Stimulated activated CD8-positive, alpha-beta memory T cell treated with anti-CD3 and anti-CD28 coated beads, Interleukin-7, amount 100 ng/mL, for 24 hours (primary cell): ENCODE results near the gene EPGN.

ENCODE experiments used
- DNase-seq: peaks from one replicate; pipeline ENCODE4 v3.0.0-alpha.2; 2020; ENCODE audit warnings: low read depth

EPGN gene

DNA sequence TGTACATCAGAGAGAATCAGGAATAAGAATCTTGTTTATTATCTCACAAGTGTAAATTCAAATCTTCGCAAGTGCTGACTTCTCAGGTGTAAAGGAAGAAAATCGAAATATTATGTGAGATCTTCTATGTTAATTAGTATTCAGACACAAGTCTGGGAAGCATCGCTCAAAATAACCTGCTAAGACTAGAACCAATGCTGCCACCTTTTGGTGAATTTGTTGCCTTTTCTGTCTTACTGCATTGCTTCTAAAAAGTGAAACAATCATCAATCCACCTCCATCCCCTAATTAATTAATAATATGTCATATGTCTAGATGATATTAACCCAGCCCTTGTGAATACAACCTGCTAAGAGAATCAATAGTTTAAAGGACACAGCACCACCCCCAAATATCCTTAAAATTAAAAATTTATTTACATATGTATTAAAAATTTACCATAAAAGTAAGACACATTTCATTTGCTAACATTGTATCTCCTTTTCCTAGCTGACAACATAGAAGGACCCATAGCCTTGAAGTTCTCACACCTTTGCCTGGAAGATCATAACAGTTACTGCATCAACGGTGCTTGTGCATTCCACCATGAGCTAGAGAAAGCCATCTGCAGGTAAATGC, 3.5 kb downstream of the EPGN start:
- DNase-seq = no peak

DNA sequence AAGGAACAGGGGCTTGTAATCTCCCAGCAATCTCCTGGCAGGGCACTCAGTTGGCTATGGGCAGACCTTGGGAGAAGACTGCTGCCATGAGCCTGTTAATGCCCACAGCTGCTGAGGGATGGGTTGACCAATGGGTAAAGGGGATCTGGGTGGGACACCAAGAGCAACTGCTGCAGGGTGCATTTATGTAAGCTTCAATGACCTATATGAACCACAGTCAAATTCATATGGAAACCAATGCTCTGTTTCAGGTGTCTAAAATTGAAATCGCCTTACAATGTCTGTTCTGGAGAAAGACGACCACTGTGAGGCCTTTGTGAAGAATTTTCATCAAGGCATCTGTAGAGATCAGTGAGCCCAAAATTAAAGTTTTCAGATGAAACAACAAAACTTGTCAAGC, 6.1 kb downstream of the EPGN start:
- DNase-seq = no peak

DNA sequence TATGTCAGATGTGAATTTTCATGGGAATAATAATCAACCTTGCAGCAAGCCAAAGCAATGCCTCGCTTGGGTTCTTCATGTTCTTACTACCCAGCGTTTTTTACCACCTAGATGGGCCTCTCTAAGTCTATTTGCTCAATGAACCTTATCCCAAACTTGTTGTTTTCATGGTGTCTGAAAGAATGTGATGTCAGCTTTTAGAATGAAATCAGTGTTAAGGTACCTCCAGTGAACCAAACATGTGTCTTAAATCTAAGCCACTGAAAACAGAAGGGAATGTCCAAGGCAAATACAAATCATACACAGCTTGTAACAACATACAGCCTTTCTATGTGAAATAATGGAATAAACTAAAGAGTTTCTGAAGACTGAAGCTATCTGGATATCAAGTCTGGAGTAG, 6.7 kb downstream of the EPGN start:
- DNase-seq = no peak

DNA sequence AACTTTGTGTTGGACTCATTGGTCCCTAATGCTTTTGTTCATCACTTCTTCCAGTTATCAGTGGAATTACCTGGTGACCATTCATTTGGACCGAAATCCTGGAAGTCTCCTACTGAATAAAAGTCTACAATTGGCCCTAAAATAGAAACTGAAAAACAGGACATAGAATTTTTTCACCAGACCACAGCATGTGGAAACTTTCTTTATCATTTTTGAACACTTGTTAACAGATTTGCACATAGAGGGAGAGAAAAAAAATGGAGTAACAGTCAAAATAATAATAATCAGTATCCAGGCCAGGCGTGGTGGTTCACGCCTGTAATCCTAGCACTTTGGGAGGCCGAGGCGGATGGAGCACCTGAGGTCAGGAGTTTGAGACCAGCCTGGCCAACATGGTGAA, 7.1 kb downstream of the EPGN start:
- no peak for DNase-seq

DNA sequence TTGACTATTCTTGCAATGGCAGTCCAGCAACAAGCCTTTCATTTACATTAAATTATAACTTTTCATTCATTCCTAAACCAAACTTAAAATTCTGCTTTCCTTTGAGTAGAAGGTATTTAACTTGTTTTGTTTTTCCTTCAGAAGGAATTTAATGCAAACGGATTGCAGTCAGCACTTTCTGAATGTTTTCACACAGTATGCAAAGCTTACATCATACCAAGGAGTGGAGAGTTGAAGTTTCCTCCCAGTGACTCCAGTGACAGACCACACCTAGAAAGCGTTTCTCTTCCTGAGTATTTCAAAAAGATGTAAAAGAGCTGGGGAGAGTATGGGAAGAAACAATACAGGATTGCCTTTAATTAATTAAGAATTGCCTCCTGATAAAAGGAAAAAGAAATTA, 8.1 kb downstream of the EPGN start:
- no peak for DNase-seq

DNA sequence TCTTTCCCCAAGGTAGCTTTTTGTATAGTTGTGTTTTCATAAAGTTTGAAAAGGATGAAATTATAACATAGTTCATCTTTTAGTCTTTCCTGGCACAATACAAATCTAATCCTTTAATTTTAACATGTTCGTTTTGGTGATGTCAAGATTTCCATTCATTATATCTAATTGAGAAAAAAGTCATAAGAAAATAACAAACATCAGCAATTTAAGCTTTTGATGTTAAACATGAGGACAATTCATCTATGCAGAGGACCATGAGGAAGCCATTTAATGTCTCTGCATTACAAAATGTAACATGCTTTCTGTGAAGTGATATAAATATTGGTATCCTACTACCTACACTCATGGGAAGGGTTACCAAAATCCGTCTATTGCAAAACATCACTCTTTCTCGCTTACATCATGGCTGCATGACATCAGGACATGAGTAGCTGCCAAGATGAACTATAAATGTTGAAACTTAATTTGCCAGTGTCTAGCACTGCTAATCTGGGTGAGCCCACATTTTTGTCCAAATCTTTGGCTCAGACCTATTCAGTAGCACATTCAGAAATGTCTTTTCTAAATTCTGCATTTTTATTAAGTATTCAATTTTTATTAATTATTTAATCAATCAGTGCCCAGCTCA, 9.5 kb downstream of the EPGN start:
- DNase-seq = no peak

DNA sequence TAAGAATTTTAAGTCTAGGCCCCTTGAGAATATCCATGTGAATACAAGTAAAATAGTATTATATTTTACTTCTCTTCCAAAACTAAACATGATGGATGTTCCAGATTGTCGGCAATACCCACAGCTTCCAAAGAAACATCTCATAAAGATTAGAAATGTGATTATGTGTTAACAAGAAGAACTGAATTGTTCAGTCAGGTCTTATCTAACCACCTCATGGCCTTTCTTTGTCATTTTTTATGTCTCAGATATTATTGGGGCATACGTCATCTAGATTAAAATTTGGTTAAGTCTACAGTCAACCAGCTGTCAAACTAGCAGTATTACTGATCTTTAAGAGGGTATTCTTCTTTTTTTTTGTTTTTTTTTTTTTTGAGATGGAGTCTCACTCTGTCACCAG, 10.0 kb downstream of the EPGN start:
- DNase-seq = no peak

DNA sequence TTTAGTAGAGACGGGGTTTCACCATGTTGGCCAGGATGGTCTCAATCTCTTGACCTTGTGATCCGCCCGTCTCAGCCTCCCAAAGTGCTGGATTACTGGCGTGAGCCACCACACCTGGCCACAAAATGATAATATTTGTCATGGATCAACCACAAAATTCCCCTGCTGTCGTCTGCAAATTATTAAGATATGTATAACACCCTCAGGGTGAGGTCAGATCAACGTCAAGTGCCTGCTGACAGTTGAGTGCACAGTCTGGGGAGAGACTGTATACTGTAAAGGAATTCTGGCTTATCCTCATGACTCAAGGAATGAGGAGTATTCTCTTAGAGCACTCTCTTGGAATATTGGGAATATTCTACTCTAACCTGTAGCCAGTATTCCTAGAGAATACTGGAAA, 11.2 kb downstream of the EPGN start:
- no peak for DNase-seq

DNA sequence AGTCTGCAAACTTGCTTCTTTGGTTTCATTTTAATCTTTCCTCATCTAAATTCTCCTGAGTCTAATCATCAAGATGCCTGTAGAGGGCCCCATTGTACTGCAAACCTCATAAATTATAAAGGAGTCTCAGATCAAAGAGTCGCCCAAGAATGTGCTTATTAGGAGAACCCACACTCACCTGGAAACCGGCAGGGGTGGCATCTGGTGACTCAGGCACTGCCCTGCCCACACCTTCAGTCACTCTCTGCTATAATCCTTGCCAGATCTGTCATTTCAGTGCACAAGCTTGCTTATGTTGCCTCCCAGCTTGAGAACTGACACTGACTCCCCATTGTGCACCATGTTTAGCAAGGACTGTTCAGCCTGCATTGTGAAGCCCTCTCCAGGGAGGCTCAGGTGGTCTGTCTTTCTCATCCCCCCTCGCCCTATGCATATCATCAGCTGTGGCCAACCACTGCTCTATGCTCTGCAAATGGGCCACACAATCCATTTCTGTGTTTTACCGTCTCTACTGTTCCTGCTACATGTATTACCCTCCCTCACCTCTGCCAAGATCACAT, 12.4 kb downstream of the EPGN start:
- DNase-seq = no peak

DNA sequence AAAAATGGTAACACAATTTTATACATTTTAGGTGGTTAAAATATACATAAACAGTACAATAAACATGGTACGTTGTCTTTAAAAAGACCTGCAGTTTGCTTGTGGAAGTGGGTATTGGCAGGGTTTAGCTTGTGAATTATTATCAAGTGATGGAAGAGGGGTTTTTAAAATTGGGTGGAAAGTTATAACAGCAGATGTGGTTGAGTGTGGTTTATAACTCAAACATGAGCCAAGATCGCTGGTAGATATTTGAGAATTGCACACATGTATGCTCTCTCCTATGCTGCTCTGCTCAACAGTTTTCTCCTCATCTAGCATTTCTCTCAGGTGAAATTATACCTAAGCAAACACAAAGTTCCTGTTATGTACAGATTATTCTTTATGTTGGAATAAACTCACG, 14.0 kb downstream of the EPGN start:
- DNase-seq = no peak

DNA sequence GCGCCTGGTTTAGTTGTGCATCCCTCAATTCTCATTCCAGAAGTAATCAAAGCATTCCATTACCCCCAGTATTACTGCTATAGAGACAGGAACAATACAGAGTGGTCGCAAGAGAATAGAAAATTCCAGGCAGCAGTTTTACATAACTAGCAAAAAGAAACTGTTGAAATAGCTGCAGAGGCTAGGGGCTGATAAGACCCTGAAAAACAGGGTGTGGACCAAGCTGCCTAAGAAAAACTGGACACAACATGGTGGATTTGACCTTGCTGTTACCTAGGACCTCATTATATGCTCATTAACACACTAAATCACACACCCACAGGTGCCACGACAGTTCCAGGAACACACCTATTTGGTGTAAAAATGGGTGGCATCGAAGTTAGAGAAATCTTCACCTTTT, 15.4 kb downstream of the EPGN start:
- DNase-seq = no peak

DNA sequence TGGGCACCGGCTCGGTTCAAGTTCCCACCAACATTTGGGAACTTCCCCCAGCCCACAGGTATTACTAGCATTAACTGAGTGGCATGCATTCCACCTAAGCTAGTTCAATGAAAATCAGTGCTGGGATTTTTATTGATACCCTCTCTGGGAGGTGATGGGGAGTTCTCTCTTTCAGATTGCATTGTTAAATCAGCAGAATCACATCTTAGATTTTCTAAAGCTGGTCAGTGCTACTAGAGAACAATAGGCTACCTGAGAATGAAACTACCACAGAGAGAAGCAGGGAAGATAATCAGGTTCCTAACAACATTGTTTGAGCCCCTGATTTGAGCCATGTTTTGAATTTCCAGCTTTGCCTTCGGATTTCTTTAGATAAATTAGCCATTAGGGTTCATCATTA, 16.0 kb downstream of the EPGN start:
- DNase-seq = no peak

DNA sequence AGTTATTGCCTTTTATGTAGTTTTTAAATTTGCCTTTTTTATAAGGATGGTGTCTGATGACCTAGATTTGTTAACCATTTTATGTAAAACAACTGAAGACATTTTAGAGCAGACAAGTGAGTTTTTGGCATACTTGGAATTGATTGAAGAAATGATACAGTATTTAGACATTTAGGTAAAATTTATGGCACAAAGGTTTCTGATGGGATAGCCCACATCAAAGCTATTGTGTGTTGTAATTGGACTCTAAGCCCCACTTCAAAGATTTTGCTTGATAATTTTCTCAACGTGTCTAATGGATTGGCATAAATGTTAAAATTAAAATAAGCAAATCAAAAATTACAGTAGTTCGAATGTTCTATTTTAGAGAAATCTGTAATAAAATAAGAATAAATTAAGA, 17.6 kb downstream of the EPGN start:
- DNase-seq = no peak

DNA sequence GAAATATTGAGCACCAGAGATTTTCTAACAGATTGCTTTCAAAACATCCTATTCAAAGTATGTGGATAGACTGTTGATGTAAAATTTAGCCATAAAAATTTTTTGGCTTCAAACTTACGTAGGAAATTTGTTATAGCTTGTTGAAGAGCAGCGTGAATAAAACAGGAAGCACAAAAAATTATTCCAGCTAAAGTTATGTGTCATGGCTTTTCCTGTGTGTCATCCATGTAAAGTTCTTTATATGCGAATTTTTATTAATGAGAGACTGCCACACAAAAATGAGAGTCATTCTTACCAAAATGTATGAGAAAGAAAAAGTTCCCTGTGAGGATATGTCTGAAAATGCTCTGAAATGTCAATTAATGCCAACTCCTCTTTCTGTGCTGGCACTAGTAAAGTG, 19.5 kb downstream of the EPGN start:
- DNase-seq = no peak

DNA sequence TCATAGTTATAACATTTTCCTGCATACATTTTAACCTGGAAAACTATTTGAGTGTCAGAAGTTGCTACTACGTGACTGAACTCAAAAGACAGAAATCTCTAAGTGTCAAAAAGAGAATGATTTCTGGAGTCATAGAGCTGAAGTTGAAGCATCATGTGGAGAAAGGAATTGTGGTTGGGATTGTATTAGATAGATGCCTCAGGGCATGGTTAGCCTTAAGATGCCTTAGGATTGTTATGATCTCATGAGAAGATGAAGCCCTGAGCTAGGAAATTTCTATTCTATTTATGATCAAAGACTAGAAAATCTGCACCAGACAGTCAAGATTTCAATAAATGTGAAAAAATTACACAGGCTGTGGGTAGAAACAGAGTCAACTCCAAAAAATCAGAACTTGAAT, 20.2 kb downstream of the EPGN start:
- no peak for DNase-seq

DNA sequence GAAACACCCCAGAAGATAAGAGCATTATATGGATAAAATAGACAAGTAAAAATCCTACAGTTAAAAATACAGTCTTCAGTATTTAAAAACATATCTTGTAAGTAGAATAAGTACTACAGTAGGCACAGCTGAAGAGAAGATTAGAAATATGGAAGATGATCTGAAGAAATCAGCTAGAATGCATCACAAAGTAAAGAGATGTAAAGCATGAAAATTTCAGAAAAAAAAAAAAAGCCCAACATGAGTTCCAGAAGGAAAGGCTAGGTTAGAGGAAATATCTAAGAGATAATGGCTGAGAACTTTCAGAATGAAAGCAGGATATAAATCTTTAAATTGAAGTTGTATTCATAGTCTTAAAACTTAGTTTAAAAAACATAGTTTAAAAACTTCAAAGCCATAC, 21.0 kb downstream of the EPGN start:
- no peak for DNase-seq

DNA sequence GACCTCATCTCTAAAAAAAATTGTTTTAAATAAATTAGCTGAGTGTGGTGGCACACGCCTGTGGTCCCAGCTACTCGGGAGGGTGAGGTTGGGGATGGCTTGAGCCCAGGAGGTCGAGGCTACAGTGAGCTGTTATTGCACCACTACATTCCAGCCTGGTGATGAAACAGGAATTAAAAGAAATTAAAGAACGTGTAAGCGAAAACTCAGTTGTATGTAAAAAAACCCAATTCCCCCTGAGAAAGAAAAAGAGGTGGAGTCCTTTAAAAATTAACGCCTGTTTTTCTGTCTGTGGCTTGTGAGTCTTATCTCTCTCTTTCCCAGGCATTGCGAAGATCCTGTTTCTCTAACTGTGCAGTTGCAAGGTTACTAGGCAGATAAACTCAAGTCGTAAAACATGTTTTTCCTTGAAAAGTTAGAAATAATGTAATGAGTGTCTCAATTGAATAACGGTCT, 22.1 kb downstream of the EPGN start:
- no peak for DNase-seq

DNA sequence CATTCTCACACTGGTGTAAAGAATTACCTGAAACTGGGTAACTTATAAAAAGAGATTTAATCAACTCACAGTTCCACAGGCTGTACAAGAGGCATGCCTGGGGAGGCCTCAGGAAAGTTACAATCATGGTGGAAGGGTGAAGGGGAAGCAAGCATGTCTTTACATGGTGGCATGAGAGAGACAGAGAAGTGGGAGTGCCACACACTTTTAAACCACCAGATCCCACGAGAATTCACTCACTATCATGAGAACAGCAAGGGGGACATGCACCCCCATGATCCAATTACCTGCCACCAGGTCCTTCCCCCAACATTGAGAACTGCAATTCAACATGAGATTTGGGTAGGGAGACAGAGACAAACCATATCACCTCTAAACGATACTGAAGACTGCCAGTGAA, 23.0 kb downstream of the EPGN start:
- DNase-seq = no peak

DNA sequence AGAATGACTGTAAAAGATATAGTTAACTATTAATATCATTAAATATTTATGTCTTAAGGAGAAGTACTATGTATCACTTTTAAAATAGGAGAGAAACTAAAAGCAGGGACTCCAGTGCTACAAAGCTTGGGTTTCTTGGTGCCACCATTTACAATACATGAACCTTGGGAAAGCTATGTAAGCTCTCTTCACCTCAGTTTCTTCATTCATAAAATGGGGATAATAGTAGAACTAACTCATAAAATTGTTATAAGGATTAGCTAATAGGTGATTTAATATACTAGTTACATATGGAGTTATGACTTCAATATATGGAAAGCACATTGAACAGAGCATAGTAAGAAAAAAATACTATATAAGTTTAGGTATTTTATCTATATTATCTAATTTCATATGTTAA, 23.7 kb downstream of the EPGN start:
- DNase-seq = no peak

DNA sequence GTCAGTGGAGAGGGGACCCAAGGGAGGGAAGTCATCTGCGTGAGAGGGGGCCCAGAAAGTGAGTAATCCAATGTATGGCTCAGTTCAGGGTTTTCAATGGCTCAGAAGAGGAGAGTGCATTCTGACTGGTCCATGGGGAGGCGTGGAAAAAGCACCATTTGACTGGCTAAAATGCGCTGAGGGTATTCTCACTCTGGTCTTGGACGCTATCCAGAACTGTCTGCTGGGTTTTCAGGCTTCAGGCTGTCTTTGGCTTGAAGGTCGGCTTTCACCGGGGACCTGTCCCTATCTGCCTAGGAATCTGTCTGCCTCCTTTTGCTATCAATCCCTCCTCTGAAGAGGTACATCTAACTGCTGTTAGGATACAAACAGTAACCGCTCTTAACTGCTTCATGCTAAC, 26.4 kb downstream of the EPGN start:
- no peak for DNase-seq

DNA sequence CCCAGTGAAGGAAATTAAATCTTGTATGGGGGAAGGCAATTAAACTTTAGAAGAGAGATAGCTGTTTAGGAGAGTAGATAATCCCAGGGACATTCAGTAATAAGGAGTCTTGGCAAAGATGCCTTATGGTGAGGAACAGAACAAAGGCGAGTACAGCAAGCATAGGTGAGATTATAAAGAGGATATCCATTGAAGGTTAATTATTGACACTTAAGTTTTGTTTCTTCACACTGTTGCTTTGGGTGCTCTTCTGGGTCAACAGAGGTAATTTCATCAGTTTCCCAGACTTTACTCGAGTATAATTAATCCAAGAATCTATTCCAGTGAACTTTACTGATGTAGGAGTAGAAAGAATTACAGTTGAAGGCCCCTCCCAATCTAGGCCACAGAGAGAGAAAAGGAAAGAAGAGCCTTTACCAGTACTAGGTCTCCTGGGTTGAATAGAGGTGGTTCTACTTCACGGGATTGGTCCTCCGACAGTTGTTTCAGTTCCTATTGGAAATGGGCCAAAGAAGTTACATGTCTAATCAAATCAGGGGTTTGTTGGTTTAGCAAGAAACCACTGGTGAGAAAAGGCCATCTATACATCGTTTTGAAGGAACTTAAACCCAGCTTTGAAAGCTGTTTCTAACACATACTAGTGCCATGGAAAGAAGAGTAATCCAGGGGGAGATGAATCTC, 27.2 kb downstream of the EPGN start:
- DNase-seq = no peak

DNA sequence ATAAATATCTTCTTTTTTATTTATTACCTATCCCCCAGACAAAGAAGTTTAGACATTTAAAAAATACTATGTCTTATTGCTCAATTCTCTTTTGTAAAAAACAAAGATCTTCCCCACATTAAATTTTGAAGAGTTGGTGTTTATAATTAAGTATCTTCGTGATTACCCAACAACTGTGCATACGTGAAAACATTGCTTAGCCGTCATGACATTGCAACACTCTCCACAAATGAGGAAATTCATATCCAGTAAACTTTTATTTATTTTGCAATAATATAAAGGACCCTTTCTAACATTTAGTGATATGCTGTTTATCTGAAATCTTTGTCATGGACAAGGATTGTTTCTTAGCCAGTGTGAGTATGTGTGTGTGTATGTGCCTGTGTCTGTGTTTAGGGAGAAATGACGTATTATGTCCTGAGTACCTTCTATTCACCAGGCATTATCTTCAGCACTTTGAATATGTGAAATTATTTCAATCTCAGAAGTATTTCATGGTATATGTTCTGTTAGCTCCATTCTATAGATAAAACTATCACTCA, 30.6 kb downstream of the EPGN start:
- DNase-seq = no peak

DNA sequence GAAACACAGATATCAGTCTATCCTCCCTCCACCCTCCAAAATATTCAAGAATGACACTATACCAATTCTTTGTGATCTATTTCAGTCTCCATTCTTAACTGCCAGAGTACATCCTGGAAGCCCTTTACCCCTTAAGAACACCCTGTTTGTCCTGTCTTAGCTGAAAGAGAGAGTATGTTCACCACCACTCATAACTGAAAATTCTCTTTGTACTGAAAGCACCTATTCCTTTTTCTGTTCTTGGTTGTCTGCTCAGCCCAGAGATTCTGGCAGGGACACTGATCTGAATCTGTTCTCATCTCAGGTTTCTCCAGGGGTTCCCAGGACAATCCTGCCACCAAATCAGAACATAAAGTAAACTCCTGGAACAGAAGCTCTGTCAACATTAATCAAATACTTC, 31.2 kb downstream of the EPGN start:
- DNase-seq = no peak
